Memory B cell (primary cell): ENCODE results near the gene SLC3A2.
"Not testable (repeated sequence)": the region's sequence is repeated elsewhere in the genome, so short reads cannot be mapped to it uniquely, and the experiment has no call there.

ENCODE experiments used
- ATAC-seq: fragments of 150-1000 bp; cut with Tn5 transposase; 2 replicates; pipeline ENCODE4 v1.10.0; 2021; ENCODE audit warnings: low read depth, mild to moderate bottlenecking, moderate library complexity
- DNase-seq, 2 donors: peaks; one replicate each; pipeline ENCODE4 v3.0.0; 2022; ENCODE audit warnings: low spot score in 2 of 2
- H3K27ac Mint-ChIP-seq: one replicate; pipeline ENCODE4 v1.8.0; 2022; ENCODE audit warnings: mild to moderate bottlenecking, moderate library complexity, mixed read lengths
- H3K27me3 Mint-ChIP-seq: one replicate; pipeline ENCODE4 v1.8.0; 2022; ENCODE audit warnings: mixed read lengths
- H3K36me3 Mint-ChIP-seq: one replicate; pipeline ENCODE4 v1.8.0; 2022; ENCODE audit warnings: mild to moderate bottlenecking, mixed read lengths
- H3K4me1 Mint-ChIP-seq: one replicate; pipeline ENCODE4 v1.8.0; 2022; ENCODE audit warnings: mixed read lengths
- H3K4me3 Mint-ChIP-seq: one replicate; pipeline ENCODE4 v1.8.0; 2022; ENCODE audit warnings: mild to moderate bottlenecking, moderate library complexity, mixed read lengths
- H3K9me3 Mint-ChIP-seq: one replicate; pipeline ENCODE4 v1.8.0; 2022; ENCODE audit warnings: mixed read lengths

Gene SLC3A2

GRCh38 chr11:62857541-62857982 is 23.1 kb upstream of the SLC3A2 start:
- peaks cover 17% of the 10 kb centered on the region for H3K36me3 Mint-ChIP-seq
- H3K4me1 Mint-ChIP-seq: peaks cover 36% of the 10 kb centered on the region
- no peak for ATAC-seq
- peak overlapping the region; percentile 4 for H3K4me3 Mint-ChIP-seq
- peak overlapping the region; percentile 97 for H3K27ac Mint-ChIP-seq
- no peaks in the 10 kb centered on the region for H3K9me3 Mint-ChIP-seq
- DNase-seq: no peak
- H3K27me3 Mint-ChIP-seq: no peaks in the 10 kb centered on the region

GRCh38 chr11:62858201-62858600 is 22.5 kb upstream of the SLC3A2 start:
- Mint-ChIP-seq H3K27ac (peak overlapping the region; percentile 25), H3K4me3 (no peak overlapping the region), H3K27me3 (no peaks in the 10 kb centered on the region), H3K4me1 (peaks cover 33% of the 10 kb centered on the region), H3K36me3 (peaks cover 13% of the 10 kb centered on the region), H3K9me3 (no peaks in the 10 kb centered on the region)
- DNase-seq: no peak
- no peak for ATAC-seq

- not testable (repeated sequence) for ATAC-seq, H3K27ac Mint-ChIP-seq, H3K4me3 Mint-ChIP-seq, H3K36me3 Mint-ChIP-seq, H3K27me3 Mint-ChIP-seq, H3K9me3 Mint-ChIP-seq, DNase-seq
- H3K4me1 Mint-ChIP-seq: peaks cover 25% of the 10 kb centered on the region
Observed at GRCh38 chr11:62859281-62859703, 21.4 kb upstream of the SLC3A2 start.

GRCh38 chr11:62860835-62861563 is 19.7 kb upstream of the SLC3A2 start:
- Mint-ChIP-seq H3K36me3 (no peaks in the 10 kb centered on the region), H3K9me3 (no peaks in the 10 kb centered on the region), H3K4me1 (peaks cover 15% of the 10 kb centered on the region), H3K4me3 (no peak overlapping the region), H3K27me3 (no peaks in the 10 kb centered on the region), H3K27ac (no peak overlapping the region)
- DNase-seq: no peak
- no peak for ATAC-seq

- H3K4me1 Mint-ChIP-seq: peaks cover 12% of the 10 kb centered on the region
- H3K36me3 Mint-ChIP-seq, H3K27ac Mint-ChIP-seq: not testable (repeated sequence)
Observed at GRCh38 chr11:62861564-62862192, 19.0 kb upstream of the SLC3A2 start.

GRCh38 chr11:62863687-62864335 is 16.9 kb upstream of the SLC3A2 start:
- H3K9me3 Mint-ChIP-seq: no peaks in the 10 kb centered on the region
- DNase-seq (no peak), ATAC-seq (no peak)
- no peaks in the 10 kb centered on the region for H3K27me3 Mint-ChIP-seq
- peaks cover 6% of the 10 kb centered on the region for H3K4me1 Mint-ChIP-seq
- no peaks in the 10 kb centered on the region for H3K36me3 Mint-ChIP-seq
- H3K4me3 Mint-ChIP-seq: no peak overlapping the region
- H3K27ac Mint-ChIP-seq: no peak overlapping the region

More at GRCh38 chr11:62861564-62862192, 19.0 kb upstream of the SLC3A2 start:
- not testable (repeated sequence) for H3K27me3 Mint-ChIP-seq, H3K4me3 Mint-ChIP-seq, ATAC-seq, H3K9me3 Mint-ChIP-seq, DNase-seq

GRCh38 chr11:62865635-62866034 is 15.1 kb upstream of the SLC3A2 start:
- Mint-ChIP-seq H3K27ac (no peak overlapping the region), H3K36me3 (no peaks in the 10 kb centered on the region), H3K4me1 (peaks cover 6% of the 10 kb centered on the region), H3K4me3 (no peak overlapping the region), H3K9me3 (no peaks in the 10 kb centered on the region), H3K27me3 (no peaks in the 10 kb centered on the region)
- no peak for ATAC-seq
- no peak for DNase-seq

- H3K9me3 Mint-ChIP-seq: no peaks in the 10 kb centered on the region
- H3K27me3 Mint-ChIP-seq: no peaks in the 10 kb centered on the region
- H3K4me3 Mint-ChIP-seq: no peak overlapping the region
- H3K36me3 Mint-ChIP-seq: peaks cover 2% of the 10 kb centered on the region
- DNase-seq (no peak), ATAC-seq (no peak)
- peaks cover 3% of the 10 kb centered on the region for H3K4me1 Mint-ChIP-seq
- no peak overlapping the region for H3K27ac Mint-ChIP-seq
Observed at GRCh38 chr11:62874851-62875250, 5.8 kb upstream of the SLC3A2 start.

- Mint-ChIP-seq H3K27me3 (no peaks in the 10 kb centered on the region), H3K4me3 (no peak overlapping the region)
- ATAC-seq: no peak
Observed at GRCh38 chr11:62875698-62876478, 4.8 kb upstream of the SLC3A2 start.

GRCh38 chr11:62876712-62877111 is 4.0 kb upstream of the SLC3A2 start:
- Mint-ChIP-seq H3K27me3 (no peaks in the 10 kb centered on the region), H3K27ac (peak overlapping the region; percentile 23), H3K4me3 (no peak overlapping the region), H3K9me3 (no peaks in the 10 kb centered on the region), H3K4me1 (peaks cover 10% of the 10 kb centered on the region), H3K36me3 (peaks cover 2% of the 10 kb centered on the region)
- ATAC-seq (no peak), DNase-seq (no peak)

More at GRCh38 chr11:62875698-62876478, 4.8 kb upstream of the SLC3A2 start:
- DNase-seq: no peak
- Mint-ChIP-seq H3K9me3 (no peaks in the 10 kb centered on the region), H3K36me3 (peaks cover 2% of the 10 kb centered on the region), H3K4me1 (peaks cover 10% of the 10 kb centered on the region), H3K27ac (no peak overlapping the region)

- H3K4me1 Mint-ChIP-seq: peaks cover 26% of the 10 kb centered on the region
- H3K27ac Mint-ChIP-seq: peak overlapping the region; percentile 95
- DNase-seq (no peak), ATAC-seq (no peak)
- no peaks in the 10 kb centered on the region for H3K9me3 Mint-ChIP-seq
- H3K27me3 Mint-ChIP-seq: no peaks in the 10 kb centered on the region
- H3K36me3 Mint-ChIP-seq: peaks cover 19% of the 10 kb centered on the region
- peak overlapping the region; percentile 100 for H3K4me3 Mint-ChIP-seq
Observed at GRCh38 chr11:62879235-62879978, 1.3 kb upstream of the SLC3A2 start.

- Mint-ChIP-seq H3K4me1 (peaks cover 26% of the 10 kb centered on the region), H3K27ac (peak overlapping the region; percentile 95), H3K27me3 (no peaks in the 10 kb centered on the region), H3K4me3 (peak overlapping the region; percentile 100), H3K36me3 (peaks cover 24% of the 10 kb centered on the region), H3K9me3 (no peaks in the 10 kb centered on the region)
- ATAC-seq: no peak
- DNase-seq: no peak
Observed at GRCh38 chr11:62880231-62880802, 379 bp upstream of the SLC3A2 start.
